Caco-2 (cell line): ENCODE data around the gene PAGE2. TPM values are rescaled to one million over a fixed set of nuclear protein-coding genes. Genes with fewer than 3 reads are reported as not detected.
"Not testable (repeated sequence)": the region's sequence is repeated elsewhere in the genome, so short reads cannot be mapped to it uniquely, and the experiment has no call there.

Source experiments
- BruUV-seq: library from RNA; stranded (reverse); fragments of 400-500 nt; replicated peaks from 2 replicates; lab custom pipeline; 2021; lab: Mats Ljungman, UMichigan
- CTCF ChIA-PET: fragments of 300-600 bp; sonication (Branson Sonifier 250); formaldehyde crosslinking; loops from one replicate; lab custom pipeline; 2022; ENCODE audit warnings: antibody characterized with exemption; lab: Charles Lee
- POLR2A ChIA-PET: fragments of 300-600 bp; sonication (Branson Sonifier 250); formaldehyde crosslinking; loops from one replicate; lab custom pipeline; 2022; ENCODE audit warnings: antibody characterized with exemption; lab: Charles Lee
- DNase-seq, 2 experiments: peaks; one replicate each; pipeline versions ENCODE4 v3.0.0 to v3.0.0-alpha.2; 2020 to 2022
- H3K27me3 ChIP-seq: replicated peaks from 2 replicates; pipeline ENCODE4 v1.6.0; 2011; ENCODE audit warnings: low read length; ENCODE audit not compliant: control insufficient read depth, insufficient read depth
- H3K36me3 ChIP-seq: 2 replicates; pipeline ENCODE4 v1.5.1; 2011; ENCODE audit warnings: low read length; ENCODE audit not compliant: control insufficient read depth, insufficient read depth
- H3K4me1 ChIP-seq: fragments of 250-450 bp; sonication (Bioruptor Pico); 2 replicates; pipeline ENCODE4 v1.5.1; 2020; ENCODE audit warnings: mild to moderate bottlenecking
- H3K4me3 ChIP-seq: 2 replicates; pipeline ENCODE4 v1.5.1; 2011; ENCODE audit warnings: low read depth, mild to moderate bottlenecking, control low read depth, low read length
- H3K9me3 ChIP-seq: fragments of 250-450 bp; sonication (Bioruptor Pico); 2 replicates; pipeline ENCODE4 v1.5.1; 2020; ENCODE audit warnings: mild to moderate bottlenecking, moderate library complexity
- H3K27ac Mint-ChIP-seq: one replicate; pipeline ENCODE4 v1.8.0; 2022; ENCODE audit warnings: mixed read lengths; ENCODE audit not compliant: unreplicated experiment
- H3K27me3 Mint-ChIP-seq: one replicate; pipeline ENCODE4 v1.8.0; 2022; ENCODE audit warnings: mixed read lengths; ENCODE audit not compliant: insufficient read depth, unreplicated experiment
- H3K36me3 Mint-ChIP-seq: one replicate; pipeline ENCODE4 v1.8.0; 2022; ENCODE audit warnings: mild to moderate bottlenecking, mixed read lengths; ENCODE audit not compliant: insufficient read depth, unreplicated experiment
- H3K4me1 Mint-ChIP-seq: one replicate; pipeline ENCODE4 v1.8.0; 2022; ENCODE audit warnings: low read depth, mixed read lengths; ENCODE audit not compliant: unreplicated experiment
- H3K4me3 Mint-ChIP-seq: one replicate; pipeline ENCODE4 v1.8.0; 2022; ENCODE audit warnings: mild to moderate bottlenecking, moderate library complexity, mixed read lengths; ENCODE audit not compliant: unreplicated experiment
- H3K9me3 Mint-ChIP-seq: one replicate; pipeline ENCODE4 v1.8.0; 2022; ENCODE audit warnings: mixed read lengths; ENCODE audit not compliant: unreplicated experiment
- intact Hi-C: fragments of 100-400 bp; cut with micrococcal nuclease; formaldehyde crosslinking; loops from one replicate; pipeline ENCODE4 v1.10.0; 2022; ENCODE audit not compliant: unreplicated experiment
- total RNA-seq: library from RNA; stranded (reverse); gene quantifications from 2 replicates; pipeline ENCODE4 v1.2.3, GENCODE V29; 2022
- TF ChIP-seq, protein P1 (sequence below), 2 experiments: fragments of 200-600 bp in 1 of 2; IDR thresholded peaks; 1 replicate in 1 of 2; 2 replicates in 1 of 2; pipeline versions ENCODE4 v1.5.1 to v1.8.0; 2011 to 2022; ENCODE audit warnings: antibody characterized with exemption in 1 of 2, control low read depth in 1 of 2, inconsistent platforms in 1 of 2, low read depth in 1 of 2, low read length in 1 of 2, mild to moderate bottlenecking in 1 of 2, moderate library complexity in 1 of 2; ENCODE audit not compliant: insufficient read depth in 1 of 2, severe bottlenecking in 1 of 2, unreplicated experiment in 1 of 2

Gene PAGE2
- total RNA-seq, 1 experiment from 2014 or later: not detected

GRCh38 chrX:55135171-55135570 lies 46.4 kb downstream of the PAGE2 start:
- H3K4me1 ChIP-seq: no peaks in the 10 kb centered on the region
- CTCF ChIA-PET: interaction anchor here (0.9 to 1.3 kb wide), 4 partner anchors 24 to 773 kb away, joined by 3 to 4 read pairs (median 3); partner anchors contain the start of gene RRAGB
- no peaks in the 10 kb centered on the region for H3K4me1 Mint-ChIP-seq
- no peaks in the 10 kb centered on the region for H3K36me3 ChIP-seq
- intact Hi-C loops: loop anchor here (1.0 to 10.0 kb wide), 4 partner anchors 25 to 582 kb away; partner anchors contain the start of gene RRAGB
- H3K9me3 Mint-ChIP-seq: no peaks in the 10 kb centered on the region
- no peaks in the 10 kb centered on the region for H3K27me3 ChIP-seq
- no peaks in the 10 kb centered on the region for H3K27me3 Mint-ChIP-seq
- no peak overlapping the region for H3K4me3 ChIP-seq
- TF ChIP-seq, protein P1, sequence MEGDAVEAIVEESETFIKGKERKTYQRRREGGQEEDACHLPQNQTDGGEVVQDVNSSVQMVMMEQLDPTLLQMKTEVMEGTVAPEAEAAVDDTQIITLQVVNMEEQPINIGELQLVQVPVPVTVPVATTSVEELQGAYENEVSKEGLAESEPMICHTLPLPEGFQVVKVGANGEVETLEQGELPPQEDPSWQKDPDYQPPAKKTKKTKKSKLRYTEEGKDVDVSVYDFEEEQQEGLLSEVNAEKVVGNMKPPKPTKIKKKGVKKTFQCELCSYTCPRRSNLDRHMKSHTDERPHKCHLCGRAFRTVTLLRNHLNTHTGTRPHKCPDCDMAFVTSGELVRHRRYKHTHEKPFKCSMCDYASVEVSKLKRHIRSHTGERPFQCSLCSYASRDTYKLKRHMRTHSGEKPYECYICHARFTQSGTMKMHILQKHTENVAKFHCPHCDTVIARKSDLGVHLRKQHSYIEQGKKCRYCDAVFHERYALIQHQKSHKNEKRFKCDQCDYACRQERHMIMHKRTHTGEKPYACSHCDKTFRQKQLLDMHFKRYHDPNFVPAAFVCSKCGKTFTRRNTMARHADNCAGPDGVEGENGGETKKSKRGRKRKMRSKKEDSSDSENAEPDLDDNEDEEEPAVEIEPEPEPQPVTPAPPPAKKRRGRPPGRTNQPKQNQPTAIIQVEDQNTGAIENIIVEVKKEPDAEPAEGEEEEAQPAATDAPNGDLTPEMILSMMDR (IDR thresholded peaks at IDR 0.05; ENCODE audit: insufficient read depth in 1 of 2, low read depth in 1 of 2, low read length in 1 of 2, severe bottlenecking in 1 of 2, unreplicated experiment in 1 of 2): peak; percentile 25 to 57
- H3K27ac Mint-ChIP-seq: no peak overlapping the region
- no peak overlapping the region for H3K4me3 Mint-ChIP-seq
- DNase-seq: peak; percentile 42 to 47
- no TSS peak for BruUV-seq
- 0 out of 2 replicates have a peak, but pooled peaks cover 4% of the 10 kb centered on the region for H3K9me3 ChIP-seq
- POLR2A ChIA-PET: no interaction called here
- no peaks in the 10 kb centered on the region for H3K36me3 Mint-ChIP-seq

- DNase-seq, CTCF ChIA-PET, H3K9me3 Mint-ChIP-seq: not testable (repeated sequence)
Observed at GRCh38 chrX:55140800-55141199, 52.0 kb downstream of the PAGE2 start.

More at GRCh38 chrX:55140800-55141199, 52.0 kb downstream of the PAGE2 start:
- H3K27ac Mint-ChIP-seq, H3K27me3 Mint-ChIP-seq, intact Hi-C loops, H3K4me3 Mint-ChIP-seq, H3K36me3 ChIP-seq, POLR2A ChIA-PET, H3K36me3 Mint-ChIP-seq, H3K4me3 ChIP-seq, H3K9me3 ChIP-seq, BruUV-seq, H3K4me1 Mint-ChIP-seq, H3K27me3 ChIP-seq, H3K4me1 ChIP-seq: not testable (repeated sequence)

Other genes with a start within 250 kb of the PAGE2 start
- not detected in 2 replicates for gene TRO, start 168.2 kb upstream of the PAGE2 start, total RNA-seq
- 0.21 TPM in 1 of 2 replicates, not detected in the other for gene PFKFB1, start 94.8 kb upstream of the PAGE2 start, total RNA-seq
- 17.0 and 19.6 TPM in 2 replicates for gene APEX2, start 88.7 kb upstream of the PAGE2 start, total RNA-seq
- gene ALAS2, start 58.0 kb upstream of the PAGE2 start, total RNA-seq: not detected in 2 replicates
- gene PAGE2B, start 14.0 kb upstream of the PAGE2 start, total RNA-seq: not detected in 2 replicates
- gene PAGE5, start 131.3 kb downstream of the PAGE2 start, total RNA-seq: not detected in 2 replicates
- gene PAGE3, start 175.9 kb downstream of the PAGE2 start, total RNA-seq: not detected in 2 replicates